K562 (cell line): Measurements from ENCODE around the gene MLLT3.

ENCODE experiments used
- KAT7 ChIP-seq: sonication (generic); formaldehyde crosslinking; IDR thresholded peaks from 2 replicates; pipeline ENCODE4 v1.8.0; 2022; ENCODE audit warnings: missing genetic modification reagents, mild to moderate bottlenecking, borderline replicate concordance
- POLR2A ChIP-seq: fragments of 450-650 bp; conservative IDR thresholded peaks from 2 replicates; pipeline ENCODE4 v1.6.1; 2016
- PPARD ChIP-seq: fragments of 250-450 bp; sonication (Bioruptor Pico); IDR thresholded peaks from 2 replicates; pipeline ENCODE4 v1.8.0; 2022; ENCODE audit warnings: inconsistent platforms, mild to moderate bottlenecking, moderate library complexity
- SRF ChIP-seq, 2 experiments: fragments of 250-450, 450-650 bp in 1 of 2; sonication (Bioruptor Pico) in 1 of 2; sonication (generic) in 1 of 2; formaldehyde crosslinking; IDR thresholded peaks; 2 replicates each; pipeline versions ENCODE4 v1.5.0 to v1.5.1; 2020 to 2022; ENCODE audit warnings: mild to moderate bottlenecking in 1 of 2, missing genetic modification reagents in 1 of 2
- ZNF224 ChIP-seq: sonication (generic); formaldehyde crosslinking; IDR thresholded peaks from 2 replicates; pipeline ENCODE4 v1.8.0; 2022; ENCODE audit warnings: mild to moderate bottlenecking, missing genetic modification reagents
- ZNF3 ChIP-seq: fragments of 250-450 bp; sonication (Bioruptor Pico); IDR thresholded peaks from 2 replicates; pipeline ENCODE4 v1.5.0; 2021; ENCODE audit warnings: mild to moderate bottlenecking, moderate library complexity
- ZNF561 ChIP-seq: fragments of 450-650 bp; formaldehyde crosslinking; conservative IDR thresholded peaks from 2 replicates; pipeline ENCODE4 v1.4.0; 2020; ENCODE audit warnings: mild to moderate bottlenecking, moderate library complexity
- ZNF707 ChIP-seq: fragments of 250-450 bp; sonication (Bioruptor Pico); conservative IDR thresholded peaks from 2 replicates; pipeline ENCODE4 v1.8.0; 2022; ENCODE audit warnings: inconsistent platforms, mild to moderate bottlenecking, moderate library complexity
- TF ChIP-seq, protein P1 (sequence below), 3 experiments: IDR thresholded peaks in 2 of 3; conservative IDR thresholded peaks in 1 of 3; 2 replicates each; pipeline ENCODE4 v1.5.1; 2011 to 2012; ENCODE audit warnings: low read length in 3 of 3, mild to moderate bottlenecking in 3 of 3, control low read depth in 2 of 3, improper control_type of control experiment in 1 of 3, inconsistent platforms in 1 of 3, low read depth in 1 of 3, mixed read lengths in 1 of 3, moderate library complexity in 1 of 3; ENCODE audit not compliant: insufficient read depth in 2 of 3
- TF ChIP-seq, protein P2 (sequence below): fragments of 450-650 bp; formaldehyde crosslinking; IDR thresholded peaks from 2 replicates; pipeline ENCODE4 v1.4.0; 2020; ENCODE audit warnings: mild to moderate bottlenecking, mixed read lengths

GRCh38 chr9:20376731-20377375 lies 245.4 kb downstream of the MLLT3 start:
- TF ChIP-seq POLR2A (no peak), SRF (CRISPR knock-in tag; IDR thresholded peaks at IDR 0.05) (no peak), ZNF561 (CRISPR knock-in tag) (no peak), ZNF3 (no peak), KAT7 (CRISPR knock-in tag) (no peak), ZNF224 (no peak), ZNF707 (no peak), PPARD (CRISPR knock-in tag) (no peak)
- TF ChIP-seq, protein P1, sequence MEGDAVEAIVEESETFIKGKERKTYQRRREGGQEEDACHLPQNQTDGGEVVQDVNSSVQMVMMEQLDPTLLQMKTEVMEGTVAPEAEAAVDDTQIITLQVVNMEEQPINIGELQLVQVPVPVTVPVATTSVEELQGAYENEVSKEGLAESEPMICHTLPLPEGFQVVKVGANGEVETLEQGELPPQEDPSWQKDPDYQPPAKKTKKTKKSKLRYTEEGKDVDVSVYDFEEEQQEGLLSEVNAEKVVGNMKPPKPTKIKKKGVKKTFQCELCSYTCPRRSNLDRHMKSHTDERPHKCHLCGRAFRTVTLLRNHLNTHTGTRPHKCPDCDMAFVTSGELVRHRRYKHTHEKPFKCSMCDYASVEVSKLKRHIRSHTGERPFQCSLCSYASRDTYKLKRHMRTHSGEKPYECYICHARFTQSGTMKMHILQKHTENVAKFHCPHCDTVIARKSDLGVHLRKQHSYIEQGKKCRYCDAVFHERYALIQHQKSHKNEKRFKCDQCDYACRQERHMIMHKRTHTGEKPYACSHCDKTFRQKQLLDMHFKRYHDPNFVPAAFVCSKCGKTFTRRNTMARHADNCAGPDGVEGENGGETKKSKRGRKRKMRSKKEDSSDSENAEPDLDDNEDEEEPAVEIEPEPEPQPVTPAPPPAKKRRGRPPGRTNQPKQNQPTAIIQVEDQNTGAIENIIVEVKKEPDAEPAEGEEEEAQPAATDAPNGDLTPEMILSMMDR (IDR thresholded peaks at IDR 0.05 in 2 of 3, conservative IDR thresholded peaks at IDR 0.05 in 1 of 3; ENCODE audit: insufficient read depth in 2 of 3, low read depth in 1 of 3, low read length in 3 of 3) = no peak
- TF ChIP-seq, protein P2, sequence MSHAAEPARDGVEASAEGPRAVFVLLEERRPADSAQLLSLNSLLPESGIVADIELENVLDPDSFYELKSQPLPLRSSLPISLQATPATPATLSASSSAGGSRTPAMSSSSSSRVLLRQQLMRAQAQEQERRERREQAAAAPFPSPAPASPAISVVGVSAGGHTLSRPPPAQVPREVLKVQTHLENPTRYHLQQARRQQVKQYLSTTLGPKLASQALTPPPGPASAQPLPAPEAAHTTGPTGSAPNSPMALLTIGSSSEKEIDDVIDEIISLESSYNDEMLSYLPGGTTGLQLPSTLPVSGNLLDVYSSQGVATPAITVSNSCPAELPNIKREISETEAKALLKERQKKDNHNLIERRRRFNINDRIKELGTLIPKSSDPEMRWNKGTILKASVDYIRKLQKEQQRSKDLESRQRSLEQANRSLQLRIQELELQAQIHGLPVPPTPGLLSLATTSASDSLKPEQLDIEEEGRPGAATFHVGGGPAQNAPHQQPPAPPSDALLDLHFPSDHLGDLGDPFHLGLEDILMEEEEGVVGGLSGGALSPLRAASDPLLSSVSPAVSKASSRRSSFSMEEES (CRISPR knock-in tag) = no peak
